GM12878 (cell line): ENCODE measurements around the gene IBTK.

ENCODE experiments used
- CTCF ChIP-seq, 3 experiments: IDR thresholded peaks in 2 of 3; conservative IDR thresholded peaks in 1 of 3; 2 replicates each; pipeline ENCODE4 v1.5.1; 2011; ENCODE audit warnings: low read depth in 3 of 3, low read length in 3 of 3, mild to moderate bottlenecking in 3 of 3, control low read depth in 2 of 3, moderate library complexity in 2 of 3, inconsistent platforms in 1 of 3, mixed read lengths in 1 of 3; ENCODE audit not compliant: control insufficient read depth in 2 of 3, insufficient read depth in 1 of 3; ENCODE audit errors: extremely low read depth in 1 of 3
- PRDM15 ChIP-seq: fragments of 450-650 bp; formaldehyde crosslinking; IDR thresholded peaks from 2 replicates; pipeline ENCODE4 v1.4.0; 2020; ENCODE audit warnings: mild to moderate bottlenecking, moderate library complexity
- SRF ChIP-seq, 2 experiments: IDR thresholded peaks; 2 replicates each; pipeline ENCODE4 v1.6.1; 2011; ENCODE audit warnings: low read depth in 2 of 2, low read length in 2 of 2, mild to moderate bottlenecking in 1 of 2, moderate library complexity in 1 of 2
- TF ChIP-seq, protein P1 (sequence below): fragments of 450-650 bp; IDR thresholded peaks from 2 replicates; pipeline ENCODE4 v1.6.1; 2016; ENCODE audit warnings: mild to moderate bottlenecking, moderate library complexity, borderline replicate concordance

GRCh38 chr6:82264824-82265223 lies 17.3 kb upstream of the IBTK start:
- TF ChIP-seq SRF (IDR thresholded peaks at IDR 0.05; ENCODE audit: low read depth in 2 of 2, low read length in 2 of 2) (no peak), PRDM15 (CRISPR knock-in tag) (no peak), CTCF (IDR thresholded peaks at IDR 0.05 in 2 of 3, conservative IDR thresholded peaks at IDR 0.05 in 1 of 3; ENCODE audit: control insufficient read depth in 2 of 3, extremely low read depth in 1 of 3, insufficient read depth in 1 of 3, low read depth in 3 of 3, low read length in 3 of 3) (no peak)
- TF ChIP-seq, protein P1, sequence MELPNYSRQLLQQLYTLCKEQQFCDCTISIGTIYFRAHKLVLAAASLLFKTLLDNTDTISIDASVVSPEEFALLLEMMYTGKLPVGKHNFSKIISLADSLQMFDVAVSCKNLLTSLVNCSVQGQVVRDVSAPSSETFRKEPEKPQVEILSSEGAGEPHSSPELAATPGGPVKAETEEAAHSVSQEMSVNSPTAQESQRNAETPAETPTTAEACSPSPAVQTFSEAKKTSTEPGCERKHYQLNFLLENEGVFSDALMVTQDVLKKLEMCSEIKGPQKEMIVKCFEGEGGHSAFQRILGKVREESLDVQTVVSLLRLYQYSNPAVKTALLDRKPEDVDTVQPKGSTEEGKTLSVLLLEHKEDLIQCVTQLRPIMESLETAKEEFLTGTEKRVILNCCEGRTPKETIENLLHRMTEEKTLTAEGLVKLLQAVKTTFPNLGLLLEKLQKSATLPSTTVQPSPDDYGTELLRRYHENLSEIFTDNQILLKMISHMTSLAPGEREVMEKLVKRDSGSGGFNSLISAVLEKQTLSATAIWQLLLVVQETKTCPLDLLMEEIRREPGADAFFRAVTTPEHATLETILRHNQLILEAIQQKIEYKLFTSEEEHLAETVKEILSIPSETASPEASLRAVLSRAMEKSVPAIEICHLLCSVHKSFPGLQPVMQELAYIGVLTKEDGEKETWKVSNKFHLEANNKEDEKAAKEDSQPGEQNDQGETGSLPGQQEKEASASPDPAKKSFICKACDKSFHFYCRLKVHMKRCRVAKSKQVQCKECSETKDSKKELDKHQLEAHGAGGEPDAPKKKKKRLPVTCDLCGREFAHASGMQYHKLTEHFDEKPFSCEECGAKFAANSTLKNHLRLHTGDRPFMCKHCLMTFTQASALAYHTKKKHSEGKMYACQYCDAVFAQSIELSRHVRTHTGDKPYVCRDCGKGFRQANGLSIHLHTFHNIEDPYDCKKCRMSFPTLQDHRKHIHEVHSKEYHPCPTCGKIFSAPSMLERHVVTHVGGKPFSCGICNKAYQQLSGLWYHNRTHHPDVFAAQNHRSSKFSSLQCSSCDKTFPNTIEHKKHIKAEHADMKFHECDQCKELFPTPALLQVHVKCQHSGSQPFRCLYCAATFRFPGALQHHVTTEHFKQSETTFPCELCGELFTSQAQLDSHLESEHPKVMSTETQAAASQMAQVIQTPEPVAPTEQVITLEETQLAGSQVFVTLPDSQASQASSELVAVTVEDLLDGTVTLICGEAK, result no peak
